Smooth muscle cell of bladder (primary cell): ENCODE data around the gene CD300A. TPM values are rescaled to one million over a fixed set of nuclear protein-coding genes. Genes with fewer than 3 reads are reported as not detected.

ENCODE experiments used
- total RNA-seq: library from RNA; depleted of rRNA; stranded (reverse); fragments of >200 nt; gene quantifications from 2 replicates; pipeline ENCODE4 v1.2.3, GENCODE V29; 2014

The CD300A gene
- not detected in 2 replicates for total RNA-seq

DNA sequence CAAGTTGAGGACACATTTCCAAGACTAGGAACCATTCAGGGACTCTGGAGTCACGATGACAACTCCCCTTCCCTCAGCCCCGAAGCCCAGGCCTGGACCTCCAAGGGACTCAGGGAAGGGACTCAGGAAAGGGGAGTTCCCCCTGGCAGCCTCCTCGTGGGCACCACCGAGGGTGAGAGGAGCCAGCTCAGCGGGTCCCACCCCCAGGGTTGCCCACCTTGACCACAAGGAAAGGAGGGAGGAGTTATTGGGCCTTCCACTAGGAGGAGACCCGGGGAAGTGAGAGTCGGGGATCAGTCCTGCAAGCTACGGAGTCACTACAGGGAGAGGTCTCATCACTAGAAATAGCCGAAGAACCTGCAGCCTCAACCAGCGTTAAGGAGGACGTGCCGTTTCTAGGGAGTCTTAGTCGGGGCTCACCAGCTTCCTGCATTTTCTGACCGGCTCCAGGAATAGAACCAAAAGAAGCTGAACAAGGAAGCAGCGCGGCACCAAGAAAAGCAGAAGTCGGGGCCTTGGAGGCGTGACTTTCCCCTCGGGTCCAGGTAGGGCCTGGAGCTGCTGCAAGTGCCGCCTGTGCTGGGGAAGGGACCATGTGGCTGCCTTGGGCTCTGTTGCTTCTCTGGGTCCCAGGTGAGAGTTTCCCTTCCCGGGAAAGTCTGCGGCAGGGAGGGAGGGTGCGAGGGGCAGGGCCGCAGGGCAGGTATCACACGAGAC lies at the start of gene CD300A:
Gene CD300A, plus strand, starts transcription at position 524 of the 717 bp plus-strand sequence. Its CDS starts 70 bp downstream, at position 594.

DNA sequence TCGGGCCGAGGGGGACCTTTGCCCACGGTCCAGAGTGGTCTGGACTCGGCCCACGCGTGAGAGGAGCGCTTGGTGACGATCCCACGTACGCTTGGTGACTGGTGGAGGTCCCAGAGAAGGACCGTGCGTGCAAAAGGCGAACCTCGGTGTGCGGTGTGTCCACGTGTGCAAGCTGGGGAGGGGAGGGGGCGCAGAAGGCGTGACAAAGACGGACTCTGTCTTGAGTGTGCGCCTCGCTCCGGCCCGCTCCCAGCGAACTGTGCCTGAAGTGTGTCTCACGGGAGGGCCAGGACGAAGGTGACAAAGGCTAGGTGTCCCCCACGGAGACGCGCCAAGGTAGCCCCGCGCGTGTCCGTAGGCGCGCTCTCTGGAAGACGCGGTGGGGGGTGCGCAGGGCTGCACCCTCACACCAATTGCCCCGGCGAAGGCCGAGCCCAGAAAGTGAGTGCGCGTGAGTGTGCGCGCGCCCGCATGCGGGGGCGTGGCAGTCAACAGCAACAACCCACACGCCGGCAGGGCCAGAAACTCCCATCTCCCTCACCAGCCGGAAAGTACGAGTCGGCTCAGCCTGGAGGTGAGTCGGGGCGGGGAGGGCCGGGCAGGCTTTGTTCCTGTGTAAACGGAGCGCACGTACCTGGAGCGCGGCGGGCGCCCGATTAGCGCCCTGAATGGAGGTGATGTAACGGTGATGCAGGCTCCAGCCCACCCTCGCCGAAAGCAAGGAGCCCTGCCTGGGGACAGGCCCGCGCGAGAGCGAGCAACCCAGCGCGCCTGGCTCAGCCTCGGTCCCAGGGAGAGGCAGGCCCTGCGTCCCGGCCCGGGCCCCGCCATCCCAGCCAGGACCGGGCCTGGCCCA lies 34.6 kb upstream of the CD300A start, which contains the start of gene GPRC5C:
Gene GPRC5C, plus strand, starts transcription at position 521 of the 856 bp plus-strand sequence. CDS start 7,689 bp downstream, outside the sequence.

DNA sequence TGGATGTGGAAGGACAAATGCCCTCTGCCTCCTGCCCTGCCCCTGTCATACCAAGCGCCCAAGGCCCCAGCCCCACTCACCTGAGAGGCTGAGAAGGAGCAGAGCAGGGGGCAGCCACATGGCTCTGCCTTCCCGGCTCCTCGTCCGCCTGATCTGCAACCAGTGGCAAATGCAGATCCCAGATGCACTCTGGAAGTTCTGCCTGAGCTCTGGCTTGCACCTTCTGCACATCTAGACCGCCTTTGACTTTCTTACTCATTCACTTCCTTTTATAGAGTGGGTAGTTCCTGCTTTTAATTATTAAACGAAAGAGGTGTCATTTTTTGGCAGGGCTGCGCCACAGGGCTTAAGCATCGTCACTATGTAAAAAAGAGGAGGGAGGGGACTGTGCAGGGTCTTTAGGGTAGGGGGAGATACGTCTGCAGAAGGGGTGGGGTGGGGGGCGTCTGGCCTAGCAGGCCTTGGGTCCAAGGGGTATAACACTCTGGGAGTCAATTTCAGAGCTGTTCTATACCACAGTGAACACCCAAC lies 64.9 kb downstream of the CD300A start, which contains the start of gene CD300LB:
Gene CD300LB, minus strand, starts transcription at position 245 of the 531 bp plus-strand sequence. Its CDS starts 125 bp downstream, at position 120.

Other genes starting within 250 kb of the CD300A start
- gene DNAI2, start 192.4 kb upstream of the CD300A start, total RNA-seq = not detected in 2 replicates
- gene KIF19, start 140.4 kb upstream of the CD300A start, total RNA-seq = under 0.01 and 0.09 TPM in 2 replicates
- gene BTBD17, start 104.8 kb upstream of the CD300A start, total RNA-seq = not detected in 2 replicates
- not detected in 2 replicates for gene GPR142, start 99.1 kb upstream of the CD300A start, total RNA-seq
- 10.7 and 10.9 TPM in 2 replicates for gene GPRC5C, start 34.5 kb upstream of the CD300A start, total RNA-seq
- not detected in 2 replicates for gene CD300LB, start 64.8 kb downstream of the CD300A start, total RNA-seq
- not detected in 2 replicates for gene CD300C, start 79.5 kb downstream of the CD300A start, total RNA-seq
- not detected in 2 replicates for gene CD300H, start 100.9 kb downstream of the CD300A start, total RNA-seq
- not detected in 2 replicates for gene CD300LD, start 125.6 kb downstream of the CD300A start, total RNA-seq
- not detected in 2 replicates for gene CD300E, start 157.1 kb downstream of the CD300A start, total RNA-seq
- gene CD300LF, start 246.3 kb downstream of the CD300A start, total RNA-seq = not detected in 2 replicates